Activated CD8-positive, alpha-beta memory T cell treated with anti-CD3 and anti-CD28 coated beads for 36 hours (primary cell): ENCODE data around the gene NKAPD1. TPM values are rescaled to one million over a fixed set of nuclear protein-coding genes. Genes with fewer than 3 reads are reported as not detected.
"Not testable (repeated sequence)": the region's sequence is repeated elsewhere in the genome, so short reads cannot be mapped to it uniquely, and the experiment has no call there.

Experiments used
- CTCF ChIA-PET: fragments of 350-600 bp; sonication (Branson Sonifier 250); formaldehyde crosslinking; loops from one replicate; lab custom pipeline; 2021; ENCODE audit warnings: antibody characterized with exemption; lab: Charles Lee
- POLR2A ChIA-PET: fragments of 350-600 bp; sonication (Branson Sonifier 250); formaldehyde crosslinking; loops from one replicate; lab custom pipeline; 2021; ENCODE audit warnings: antibody characterized with exemption; lab: Charles Lee
- total RNA-seq, 2 experiments: library from RNA; stranded (reverse); gene quantifications; one replicate each; pipeline ENCODE4 v1.2.3, GENCODE V29; 2021

NKAPD1 gene
- total RNA-seq, 2 experiments from 2014 or later: 21.3 to 23.8 TPM

GRCh38 chr11:112062923-112063322 is 11.2 kb upstream of the NKAPD1 start:
- ChIA-PET CTCF (no interaction called here), POLR2A (no interaction called here)

GRCh38 chr11:112082729-112083128 is 8.6 kb downstream of the NKAPD1 start:
- CTCF ChIA-PET: interaction anchor here (1.0 kb wide), 1 partner anchor 20 kb away, joined by 3 read pairs; no protein-coding TSS in a partner anchor
- POLR2A ChIA-PET: interaction anchor here (0.8 kb wide), 1 partner anchor 26 kb away, joined by 3 read pairs; no protein-coding TSS in a partner anchor

GRCh38 chr11:112085822-112086421 is 11.8 kb downstream of the NKAPD1 start:
- ChIA-PET CTCF (interaction anchor here (1.3 to 1.4 kb wide), 2 partner anchors 17 to 90 kb away, joined by 3 read pairs; partner anchors contain the start of gene BCO2), POLR2A (no interaction called here)

- ChIA-PET POLR2A (interaction anchor here (0.6 kb wide), 1 partner anchor 52 kb away, joined by 6 read pairs; no protein-coding TSS in a partner anchor), CTCF (interaction anchor here (1.3 to 1.4 kb wide), 2 partner anchors 17 to 89 kb away, joined by 3 read pairs; partner anchors contain the start of gene BCO2)
These were observed 12.5 kb downstream of the NKAPD1 start, which contains the start of the genes SDHD and TIMM8B for GRCh38 chr11:112086422-112087191. Gene SDHD, plus strand, starts transcription at chr11:112086873. Its CDS starts 35 bp downstream, at chr11:112086908. Gene TIMM8B, minus strand, starts transcription at chr11:112086756. Its CDS starts 33 bp downstream, at chr11:112086723.

- ChIA-PET CTCF (interaction anchor here (1.3 to 1.7 kb wide), 3 partner anchors 18 to 193 kb away, joined by 3 to 4 read pairs (median 3); partner anchors contain the start of gene BCO2), POLR2A (interaction anchor here (0.6 kb wide), 1 partner anchor 51 kb away, joined by 6 read pairs; no protein-coding TSS in a partner anchor)
These were observed 13.1 kb downstream of the NKAPD1 start for GRCh38 chr11:112087212-112087611.

GRCh38 chr11:112095302-112095701 is 21.2 kb downstream of the NKAPD1 start:
- CTCF ChIA-PET: not testable (repeated sequence)

GRCh38 chr11:112096194-112096593 is 22.1 kb downstream of the NKAPD1 start:
- ChIA-PET POLR2A (no interaction called here), CTCF (no interaction called here)

More at GRCh38 chr11:112095302-112095701, 21.2 kb downstream of the NKAPD1 start:
- POLR2A ChIA-PET: not testable (repeated sequence)

- POLR2A ChIA-PET: no interaction called here
- CTCF ChIA-PET: no interaction called here
These were observed 23.8 kb downstream of the NKAPD1 start for GRCh38 chr11:112097734-112098528.

GRCh38 chr11:112100462-112100861 is 26.4 kb downstream of the NKAPD1 start:
- POLR2A ChIA-PET: no interaction called here
- CTCF ChIA-PET: interaction anchor here (0.6 kb wide), 1 partner anchor 157 kb away, joined by 3 read pairs; no protein-coding TSS in a partner anchor

- ChIA-PET POLR2A (no interaction called here), CTCF (interaction anchor here (2.4 kb wide), 1 partner anchor 10 kb away, joined by 6 read pairs; no protein-coding TSS in a partner anchor)
These were observed 29.3 kb downstream of the NKAPD1 start for GRCh38 chr11:112103446-112103845.

GRCh38 chr11:112106070-112106469 is 32.0 kb downstream of the NKAPD1 start:
- POLR2A ChIA-PET: interaction anchor here (0.7 kb wide), 1 partner anchor 436 kb away, joined by 6 read pairs; no protein-coding TSS in a partner anchor
- CTCF ChIA-PET: no interaction called here

GRCh38 chr11:112113539-112114457 is 39.7 kb downstream of the NKAPD1 start:
- ChIA-PET POLR2A (no interaction called here), CTCF (interaction anchor here (0.6 to 2.2 kb wide), 13 partner anchors 9 to 168 kb away, joined by 3 to 6 read pairs (median 3); partner anchors contain the start of gene BCO2)

- CTCF ChIA-PET: interaction anchor here (0.6 to 2.2 kb wide), 9 partner anchors 9 to 167 kb away, joined by 3 to 6 read pairs (median 3); partner anchors contain the start of gene BCO2
- POLR2A ChIA-PET: no interaction called here
These were observed 40.4 kb downstream of the NKAPD1 start for GRCh38 chr11:112114460-112114859.

GRCh38 chr11:112115386-112115785 is 41.3 kb downstream of the NKAPD1 start:
- ChIA-PET POLR2A (interaction anchor here (0.6 kb wide), 1 partner anchor 18 kb away, joined by 3 read pairs; no protein-coding TSS in a partner anchor), CTCF (interaction anchor here (0.9 kb wide), 1 partner anchor 10 kb away, joined by 3 read pairs; no protein-coding TSS in a partner anchor)

- POLR2A ChIA-PET: no interaction called here
- CTCF ChIA-PET: interaction anchor here (0.6 kb wide), 1 partner anchor 1618 kb away, joined by 3 read pairs; no protein-coding TSS in a partner anchor
These were observed 44.1 kb downstream of the NKAPD1 start for GRCh38 chr11:112118176-112118575.

GRCh38 chr11:112121981-112122615 is 48.0 kb downstream of the NKAPD1 start:
- CTCF ChIA-PET: no interaction called here
- POLR2A ChIA-PET: no interaction called here

GRCh38 chr11:112123129-112123528 is 49.0 kb downstream of the NKAPD1 start:
- POLR2A ChIA-PET: no interaction called here

More at GRCh38 chr11:112123129-112123528, 49.0 kb downstream of the NKAPD1 start:
- CTCF ChIA-PET: no interaction called here
